Activated naive CD4-positive, alpha-beta T cell treated with anti-CD3 and anti-CD28 coated beads, Interleukin-2, amount 10 ng/mL, durations not matched to agents 7 days and 5 days (primary cell): Measurements from ENCODE around the gene DGKD.

Experiments
- CTCF ChIA-PET: fragments of 350-600 bp; sonication (Branson Sonifier 250); formaldehyde crosslinking; loops from one replicate; lab custom pipeline; 2021; ENCODE audit warnings: antibody characterized with exemption; lab: Charles Lee
- DNase-seq: peaks from one replicate; pipeline ENCODE4 v3.0.0-alpha.2; 2020
- H3K27ac Mint-ChIP-seq: one replicate; pipeline ENCODE4 v1.8.0; 2021; ENCODE audit warnings: mild to moderate bottlenecking, moderate library complexity, mixed read lengths
- H3K27me3 Mint-ChIP-seq: one replicate; pipeline ENCODE4 v1.8.0; 2021; ENCODE audit warnings: mild to moderate bottlenecking, mixed read lengths
- H3K36me3 Mint-ChIP-seq: one replicate; pipeline ENCODE4 v1.8.0; 2021; ENCODE audit warnings: mixed read lengths
- H3K4me1 Mint-ChIP-seq: one replicate; pipeline ENCODE4 v1.8.0; 2021; ENCODE audit warnings: mixed read lengths
- H3K4me3 Mint-ChIP-seq: one replicate; pipeline ENCODE4 v1.8.0; 2021; ENCODE audit warnings: mild to moderate bottlenecking, moderate library complexity, mixed read lengths
- H3K9me3 Mint-ChIP-seq: one replicate; pipeline ENCODE4 v1.8.0; 2021; ENCODE audit warnings: mixed read lengths

The DGKD gene

GRCh38 chr2:233410196-233410760, 56.0 kb downstream of the DGKD start:
- Mint-ChIP-seq H3K27ac (peak overlapping the region; percentile 83), H3K36me3 (peaks cover 64% of the 10 kb centered on the region), H3K4me3 (peak overlapping the region; percentile 4), H3K4me1 (peaks cover 75% of the 10 kb centered on the region), H3K27me3 (no peaks in the 10 kb centered on the region), H3K9me3 (peaks cover 16% of the 10 kb centered on the region)
- DNase-seq = no peak
- CTCF ChIA-PET = interaction anchor here (1.3 to 11.5 kb wide), 2 partner anchors 10 to 34 kb away, joined by 3 to 196 read pairs; no protein-coding TSS in a partner anchor

DNA sequence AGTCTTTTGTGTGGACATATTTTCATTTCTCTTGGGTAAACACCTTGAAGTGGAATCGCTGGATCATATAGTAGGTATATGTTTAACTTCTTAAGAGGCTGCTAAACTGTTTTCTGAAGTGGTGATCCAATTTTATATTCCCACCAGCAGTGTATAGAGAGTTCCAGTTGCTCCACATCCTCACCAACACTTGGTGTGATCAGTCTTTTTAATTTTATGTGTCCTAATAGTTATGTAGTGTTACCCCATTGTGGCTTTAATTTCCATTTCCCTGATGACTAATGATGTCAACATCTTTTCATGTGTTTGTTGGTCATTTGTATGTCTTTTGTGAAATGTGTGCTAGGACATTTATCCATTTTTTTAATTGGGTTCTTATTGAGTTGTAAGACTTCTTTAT, 56.9 kb downstream of the DGKD start:
- H3K4me3 Mint-ChIP-seq = no peak overlapping the region
- H3K36me3 Mint-ChIP-seq = peaks cover 69% of the 10 kb centered on the region
- peak overlapping the region; percentile 83 for H3K27ac Mint-ChIP-seq
- CTCF ChIA-PET = no interaction called here
- peaks cover 16% of the 10 kb centered on the region for H3K9me3 Mint-ChIP-seq
- peaks cover 84% of the 10 kb centered on the region for H3K4me1 Mint-ChIP-seq
- H3K27me3 Mint-ChIP-seq = no peaks in the 10 kb centered on the region
- DNase-seq = no peak

DNA sequence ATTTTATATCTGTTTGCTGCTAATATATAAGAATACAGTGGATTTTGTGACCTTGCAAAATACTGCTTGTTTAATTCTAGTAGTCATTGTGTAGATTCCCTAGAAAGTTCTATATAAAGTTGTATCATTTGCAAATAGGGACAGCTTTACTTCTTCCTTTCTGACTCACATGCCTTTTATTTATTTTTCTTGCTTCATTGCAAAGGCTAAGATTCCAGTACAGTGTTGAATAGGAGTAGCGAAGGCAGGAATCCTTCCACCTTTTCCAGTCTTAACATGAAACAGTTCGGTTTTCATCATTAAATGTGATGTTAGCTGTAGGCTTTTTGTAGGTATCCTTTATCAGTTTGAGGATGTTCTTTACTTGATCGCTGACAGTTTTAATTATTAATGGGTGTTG, 58.1 kb downstream of the DGKD start:
- H3K36me3 Mint-ChIP-seq = peaks cover 69% of the 10 kb centered on the region
- peaks cover 16% of the 10 kb centered on the region for H3K9me3 Mint-ChIP-seq
- no peak for DNase-seq
- CTCF ChIA-PET = no interaction called here
- H3K27ac Mint-ChIP-seq = no peak overlapping the region
- no peak overlapping the region for H3K4me3 Mint-ChIP-seq
- H3K4me1 Mint-ChIP-seq = peaks cover 90% of the 10 kb centered on the region
- no peaks in the 10 kb centered on the region for H3K27me3 Mint-ChIP-seq

DNA sequence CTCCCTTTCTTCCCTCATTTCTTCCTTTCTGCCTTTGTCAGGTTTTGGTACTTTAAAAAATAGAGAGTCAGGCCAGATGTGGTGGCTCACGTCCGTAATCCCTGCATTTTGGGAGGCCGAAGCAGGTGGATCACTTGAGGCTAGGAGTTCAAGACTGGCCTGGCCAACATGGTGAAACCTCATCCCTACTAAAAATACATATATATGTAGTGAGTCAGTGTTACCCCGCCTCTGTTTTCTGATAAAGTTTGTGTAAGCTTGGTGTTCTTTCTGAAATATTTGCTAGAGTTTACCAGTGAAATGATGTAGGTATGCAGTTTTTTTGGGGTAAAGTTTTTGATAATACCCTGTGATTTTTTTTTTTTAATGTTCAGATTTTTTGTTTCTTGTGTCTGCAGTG, 58.8 kb downstream of the DGKD start:
- Mint-ChIP-seq H3K9me3 (peaks cover 16% of the 10 kb centered on the region), H3K27me3 (no peaks in the 10 kb centered on the region), H3K4me1 (peaks cover 91% of the 10 kb centered on the region), H3K36me3 (peaks cover 75% of the 10 kb centered on the region), H3K27ac (no peak overlapping the region), H3K4me3 (no peak overlapping the region)
- no peak for DNase-seq
- CTCF ChIA-PET = no interaction called here

GRCh38 chr2:233413559-233414272, 59.4 kb downstream of the DGKD start:
- no peak for DNase-seq
- Mint-ChIP-seq H3K4me3 (no peak overlapping the region), H3K4me1 (peaks cover 91% of the 10 kb centered on the region), H3K27ac (no peak overlapping the region), H3K9me3 (peaks cover 16% of the 10 kb centered on the region), H3K27me3 (no peaks in the 10 kb centered on the region), H3K36me3 (peaks cover 69% of the 10 kb centered on the region)
- CTCF ChIA-PET = interaction anchor here (1.0 to 3.5 kb wide), 3 partner anchors 9 to 31 kb away, joined by 3 to 24 read pairs (median 17); no protein-coding TSS in a partner anchor

- Mint-ChIP-seq H3K36me3 (peaks cover 69% of the 10 kb centered on the region), H3K27me3 (no peaks in the 10 kb centered on the region), H3K9me3 (peaks cover 16% of the 10 kb centered on the region), H3K27ac (peak overlapping the region; percentile 83), H3K4me1 (peaks cover 91% of the 10 kb centered on the region), H3K4me3 (no peak overlapping the region)
- CTCF ChIA-PET = interaction anchor here (1.0 to 3.5 kb wide), 3 partner anchors 10 to 30 kb away, joined by 3 to 24 read pairs (median 17); no protein-coding TSS in a partner anchor
- DNase-seq = no peak
Measured at GRCh38 chr2:233414273-233414654, 60.0 kb downstream of the DGKD start.

- CTCF ChIA-PET = interaction anchor here (1.0 to 3.5 kb wide), 5 partner anchors 8 to 61 kb away, joined by 3 to 24 read pairs (median 5); partner anchors contain the start of gene DGKD
- Mint-ChIP-seq H3K4me3 (no peak overlapping the region), H3K36me3 (peaks cover 69% of the 10 kb centered on the region), H3K4me1 (peaks cover 91% of the 10 kb centered on the region), H3K27ac (peak overlapping the region; percentile 83), H3K9me3 (peaks cover 16% of the 10 kb centered on the region), H3K27me3 (no peaks in the 10 kb centered on the region)
- peak; percentile 55 for DNase-seq
Measured at GRCh38 chr2:233414777-233415570, 60.7 kb downstream of the DGKD start.

- H3K4me1 Mint-ChIP-seq = peaks cover 91% of the 10 kb centered on the region
- CTCF ChIA-PET = interaction anchor here (1.3 to 3.5 kb wide), 4 partner anchors 10 to 62 kb away, joined by 3 to 24 read pairs (median 11); partner anchors contain the start of gene DGKD
- H3K27me3 Mint-ChIP-seq = no peaks in the 10 kb centered on the region
- H3K9me3 Mint-ChIP-seq = peaks cover 14% of the 10 kb centered on the region
- peaks cover 64% of the 10 kb centered on the region for H3K36me3 Mint-ChIP-seq
- H3K27ac Mint-ChIP-seq = peak overlapping the region; percentile 67
- no peak overlapping the region for H3K4me3 Mint-ChIP-seq
- no peak for DNase-seq
Measured at GRCh38 chr2:233416199-233416598, 61.9 kb downstream of the DGKD start.

GRCh38 chr2:233416706-233417105, 62.4 kb downstream of the DGKD start:
- CTCF ChIA-PET = interaction anchor here (1.3 to 3.5 kb wide), 3 partner anchors 11 to 63 kb away, joined by 3 to 24 read pairs (median 5); partner anchors contain the start of gene DGKD
- no peak for DNase-seq
- Mint-ChIP-seq H3K4me1 (peaks cover 91% of the 10 kb centered on the region), H3K27me3 (no peaks in the 10 kb centered on the region), H3K36me3 (peaks cover 63% of the 10 kb centered on the region), H3K9me3 (peaks cover 9% of the 10 kb centered on the region), H3K27ac (no peak overlapping the region), H3K4me3 (no peak overlapping the region)

GRCh38 chr2:233417282-233417681, 63.0 kb downstream of the DGKD start:
- CTCF ChIA-PET = interaction anchor here (1.1 to 3.5 kb wide), 3 partner anchors 9 to 13 kb away, joined by 3 to 24 read pairs (median 5); no protein-coding TSS in a partner anchor
- peaks cover 95% of the 10 kb centered on the region for H3K4me1 Mint-ChIP-seq
- H3K36me3 Mint-ChIP-seq = peaks cover 63% of the 10 kb centered on the region
- H3K9me3 Mint-ChIP-seq = peaks cover 5% of the 10 kb centered on the region
- DNase-seq = no peak
- H3K4me3 Mint-ChIP-seq = no peak overlapping the region
- no peaks in the 10 kb centered on the region for H3K27me3 Mint-ChIP-seq
- peak overlapping the region; percentile 98 for H3K27ac Mint-ChIP-seq

DNA sequence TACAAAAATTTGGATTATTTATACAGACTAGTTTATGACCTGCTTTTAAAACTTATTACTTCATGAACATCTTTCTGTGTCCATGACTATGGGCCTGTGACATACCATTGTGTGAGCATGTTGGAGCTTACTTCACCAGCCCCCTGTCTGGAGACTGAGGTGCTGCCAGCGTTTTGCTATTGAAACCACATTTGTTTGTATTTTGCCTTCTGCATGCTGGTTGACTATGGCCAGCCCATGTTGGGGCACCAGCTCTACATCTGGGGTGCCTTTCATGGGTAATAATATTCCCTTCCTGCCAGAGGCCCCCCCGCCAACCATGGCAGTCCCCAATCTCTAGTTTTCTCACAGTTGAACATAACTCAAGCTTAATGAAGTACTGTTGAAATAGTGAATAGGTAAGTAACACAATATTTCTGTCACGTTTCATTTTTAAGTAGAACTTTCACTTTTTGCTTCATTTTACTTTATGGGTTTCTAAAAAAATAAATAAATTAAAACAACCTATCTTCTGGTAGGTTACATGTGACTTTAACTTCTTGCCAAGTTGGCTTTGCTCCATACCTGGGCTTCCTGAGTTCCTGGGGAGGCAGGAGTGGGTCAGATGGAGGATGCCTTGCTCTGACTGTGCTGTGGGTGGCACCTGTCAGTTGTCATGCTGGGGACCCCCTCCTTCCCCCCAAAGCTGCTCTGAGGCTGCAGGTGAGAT, 63.9 kb downstream of the DGKD start:
- CTCF ChIA-PET = interaction anchor here (0.6 to 3.3 kb wide), 6 partner anchors 10 to 26 kb away, joined by 3 to 23 read pairs (median 4); no protein-coding TSS in a partner anchor
- Mint-ChIP-seq H3K4me1 (peaks cover 98% of the 10 kb centered on the region), H3K27ac (peak overlapping the region; percentile 98), H3K9me3 (no peaks in the 10 kb centered on the region), H3K36me3 (peaks cover 63% of the 10 kb centered on the region), H3K4me3 (peak overlapping the region; percentile 83), H3K27me3 (no peaks in the 10 kb centered on the region)
- no peak for DNase-seq

GRCh38 chr2:233418761-233419546, 64.7 kb downstream of the DGKD start:
- no peaks in the 10 kb centered on the region for H3K27me3 Mint-ChIP-seq
- H3K36me3 Mint-ChIP-seq = peaks cover 65% of the 10 kb centered on the region
- H3K4me1 Mint-ChIP-seq = peaks cover 99% of the 10 kb centered on the region
- CTCF ChIA-PET = interaction anchor here (0.6 to 3.3 kb wide), 9 partner anchors 11 to 25 kb away, joined by 3 to 23 read pairs (median 3); no protein-coding TSS in a partner anchor
- peak overlapping the region; percentile 98 for H3K27ac Mint-ChIP-seq
- H3K4me3 Mint-ChIP-seq = peak overlapping the region; percentile 83
- H3K9me3 Mint-ChIP-seq = no peaks in the 10 kb centered on the region
- DNase-seq = peak; percentile 72
